GM06990 (cell line): ENCODE results near the gene DDX23.

Experiments
- DNase-seq: peaks from one replicate; pipeline ENCODE4 v3.0.0-alpha.2; 2011; ENCODE audit not compliant: insufficient read length; ENCODE audit errors: extremely low read depth
- H3K27me3 ChIP-seq: replicated peaks from 2 replicates; pipeline ENCODE4 v1.6.0; 2011; ENCODE audit warnings: low read length; ENCODE audit not compliant: control insufficient read depth, insufficient read depth
- H3K36me3 ChIP-seq: 2 replicates; pipeline ENCODE4 v1.5.1; 2011; ENCODE audit warnings: low read length; ENCODE audit not compliant: control insufficient read depth, insufficient read depth
- H3K4me3 ChIP-seq: replicated peaks from 2 replicates; pipeline ENCODE4 v1.5.1; 2011; ENCODE audit warnings: low read depth, mild to moderate bottlenecking, control low read depth, low read length
- CTCF ChIP-seq: IDR thresholded peaks from 2 replicates; pipeline ENCODE4 v1.5.1; 2011; ENCODE audit warnings: low read length, control low read depth, mild to moderate bottlenecking, inconsistent platforms; ENCODE audit not compliant: insufficient read depth, poor library complexity, severe bottlenecking

The DDX23 gene

GRCh38 chr12:48828841-48829575, 23.0 kb downstream of the DDX23 start:
- Histone ChIP-seq H3K27me3 (no peaks in the 10 kb centered on the region), H3K36me3 (peaks cover 43% of the 10 kb centered on the region), H3K4me3 (no peak overlapping the region)
- no peak for TF ChIP-seq CTCF
- no peak for DNase-seq

- no peak for TF ChIP-seq CTCF
- Histone ChIP-seq H3K4me3 (no peak overlapping the region), H3K36me3 (peaks cover 41% of the 10 kb centered on the region), H3K27me3 (no peaks in the 10 kb centered on the region)
- no peak for DNase-seq
Observed at GRCh38 chr12:48828293-48828692, 23.7 kb downstream of the DDX23 start.

- H3K4me3 ChIP-seq = no peak overlapping the region
- H3K36me3 ChIP-seq = peaks cover 34% of the 10 kb centered on the region
- no peaks in the 10 kb centered on the region for H3K27me3 ChIP-seq
- TF ChIP-seq CTCF = no peak
- no peak for DNase-seq
Observed at GRCh38 chr12:48827513-48828096, 24.4 kb downstream of the DDX23 start.

GRCh38 chr12:48827026-48827425, 24.9 kb downstream of the DDX23 start:
- TF ChIP-seq CTCF = no peak
- no peak for DNase-seq
- H3K36me3 ChIP-seq = peaks cover 30% of the 10 kb centered on the region
- H3K4me3 ChIP-seq = no peak overlapping the region
- no peaks in the 10 kb centered on the region for H3K27me3 ChIP-seq

- Histone ChIP-seq H3K36me3 (peaks cover 23% of the 10 kb centered on the region), H3K27me3 (no peaks in the 10 kb centered on the region), H3K4me3 (no peak overlapping the region)
- TF ChIP-seq CTCF = no peak
- DNase-seq = no peak
Observed at GRCh38 chr12:48826209-48826855, 25.6 kb downstream of the DDX23 start.
